HAP-1 (cell line): ENCODE data around the gene MAPT.
"Not testable (repeated sequence)": the region's sequence is repeated elsewhere in the genome, so short reads cannot be mapped to it uniquely, and the experiment has no call there.

Source experiments
- DNase-seq, 2 experiments: peaks; one replicate each; pipeline ENCODE4 v3.0.0-alpha.2; 2016 to 2020; ENCODE audit warnings: low spot score in 2 of 2
- H3K27me3 ChIP-seq: fragments of 250-450 bp; sonication (Bioruptor Pico); 2 replicates; pipeline ENCODE4 v1.5.1; 2020; ENCODE audit warnings: low read depth, mild to moderate bottlenecking, moderate library complexity
- H3K36me3 ChIP-seq: fragments of 250-450 bp; sonication (Bioruptor Pico); replicated peaks from 2 replicates; pipeline ENCODE4 v1.5.1; 2020; ENCODE audit warnings: mild to moderate bottlenecking
- H3K4me1 ChIP-seq: fragments of 250-450 bp; sonication (Bioruptor Pico); 2 replicates; pipeline ENCODE4 v1.5.1; 2020; ENCODE audit warnings: mild to moderate bottlenecking
- H3K4me3 ChIP-seq: fragments of 250-450 bp; sonication (Bioruptor Pico); 2 replicates; pipeline ENCODE4 v1.5.1; 2020; ENCODE audit warnings: mild to moderate bottlenecking, moderate library complexity
- H3K9me3 ChIP-seq: fragments of 250-450 bp; sonication (Bioruptor Pico); 2 replicates; pipeline ENCODE4 v1.5.1; 2020; ENCODE audit warnings: mild to moderate bottlenecking, moderate library complexity
- in situ Hi-C: fragments of 300-500 bp; cut with MboI; formaldehyde crosslinking; loops from 3 replicates; pipeline ENCODE4 v1.14.3; 2020; ENCODE audit warnings: low sequenced_read_pairs, inconsistent platforms, mixed read lengths

Gene MAPT

DNA sequence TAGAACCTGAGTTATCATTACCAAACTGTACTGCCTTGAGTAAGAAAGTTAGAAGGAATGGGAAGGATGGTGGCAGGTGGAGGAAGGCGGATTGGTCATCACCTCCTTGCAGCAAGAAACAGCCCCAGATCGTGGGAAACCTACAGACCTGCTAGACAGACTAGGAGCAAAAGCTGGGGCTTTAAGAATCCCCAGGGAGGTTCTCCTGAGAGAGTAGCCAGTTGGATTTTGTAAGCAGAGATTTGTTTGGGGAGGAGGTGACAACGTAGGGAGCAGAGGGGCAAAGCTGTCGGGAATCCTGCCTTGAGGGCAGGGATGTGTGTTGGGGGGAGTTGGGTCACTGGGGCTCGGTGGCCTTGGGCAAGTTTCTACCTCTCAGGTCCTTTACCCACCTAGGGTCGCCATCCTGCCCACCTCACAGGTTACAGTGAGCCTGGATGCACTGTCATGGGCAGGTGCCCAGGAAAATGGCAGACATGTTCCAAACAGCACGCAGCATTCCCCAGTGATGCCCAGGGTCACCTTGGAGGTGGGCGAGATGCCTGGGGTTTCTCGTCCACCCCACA lies 55.5 kb downstream of the MAPT start:
- Histone ChIP-seq H3K9me3 (no peaks in the 10 kb centered on the region), H3K4me3 (no peak overlapping the region), H3K36me3 (no peaks in the 10 kb centered on the region), H3K4me1 (peaks cover 9% of the 10 kb centered on the region), H3K27me3 (no peaks in the 10 kb centered on the region)
- in situ Hi-C loops: no loop called here
- DNase-seq: no peak

DNA sequence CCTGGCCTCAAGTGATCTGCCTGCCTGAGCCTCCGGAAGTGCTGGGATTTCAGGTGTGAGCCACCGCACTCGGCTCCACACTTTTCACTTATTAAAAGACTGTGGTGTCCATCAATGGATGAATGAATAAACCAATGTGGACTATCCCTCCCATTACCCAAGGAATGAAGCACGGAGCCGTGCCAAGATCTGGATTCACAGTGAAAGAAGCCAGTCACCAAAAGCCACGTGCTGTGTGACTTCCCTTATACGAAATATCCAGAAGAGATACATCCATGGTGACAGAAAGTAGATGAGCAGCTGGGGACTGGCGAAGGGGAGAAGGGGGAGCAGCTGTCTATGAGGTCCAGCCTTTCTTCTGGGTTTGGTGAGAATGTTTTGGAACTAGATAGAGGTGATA lies 56.5 kb downstream of the MAPT start:
- Histone ChIP-seq H3K4me1 (peaks cover 9% of the 10 kb centered on the region), H3K27me3 (no peaks in the 10 kb centered on the region), H3K9me3 (no peaks in the 10 kb centered on the region), H3K4me3 (no peak overlapping the region), H3K36me3 (no peaks in the 10 kb centered on the region)
- in situ Hi-C loops: no loop called here
- DNase-seq: no peak

DNA sequence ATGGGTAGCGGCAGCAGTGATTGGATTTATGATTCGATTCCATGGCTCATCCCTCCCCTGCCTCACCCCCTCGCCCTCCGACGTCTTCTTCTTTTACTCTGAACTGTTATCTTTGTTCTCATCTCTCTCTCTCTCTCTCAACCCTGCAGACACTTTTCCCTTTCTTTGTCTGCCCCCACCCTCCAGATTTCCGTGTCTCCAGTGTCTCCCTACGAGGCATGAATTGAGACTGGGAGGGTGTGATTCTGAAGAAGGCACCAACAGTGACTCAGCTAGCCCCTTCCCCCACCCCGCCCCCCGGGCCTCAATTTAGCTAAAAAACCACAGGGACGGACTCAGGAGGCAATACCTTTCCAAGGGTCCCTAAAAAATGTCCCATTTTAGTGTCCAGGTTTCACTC lies 57.0 kb downstream of the MAPT start:
- peaks cover 9% of the 10 kb centered on the region for H3K4me1 ChIP-seq
- no peaks in the 10 kb centered on the region for H3K36me3 ChIP-seq
- H3K27me3 ChIP-seq: no peaks in the 10 kb centered on the region
- H3K9me3 ChIP-seq: no peaks in the 10 kb centered on the region
- in situ Hi-C loops: no loop called here
- no peak for DNase-seq
- H3K4me3 ChIP-seq: no peak overlapping the region

DNA sequence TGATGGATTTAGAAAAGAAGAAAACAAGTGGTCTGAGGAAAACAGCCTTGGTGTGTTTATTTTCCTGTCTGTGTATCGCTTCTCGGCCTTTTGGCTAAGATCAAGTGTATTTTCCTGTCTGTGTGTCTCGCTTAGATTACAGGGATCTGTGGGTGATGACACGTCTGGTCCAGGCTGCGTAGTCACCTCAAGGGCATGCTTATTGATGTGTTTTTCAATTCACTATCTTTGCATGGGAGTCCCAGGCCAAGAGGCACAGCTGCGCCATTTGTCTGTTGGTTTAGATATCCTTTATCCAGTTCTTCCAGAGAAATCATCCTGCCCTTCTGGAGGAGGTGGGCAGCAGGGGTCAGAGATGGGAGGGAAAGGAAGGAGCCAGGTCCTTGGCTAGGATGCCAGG lies 57.6 kb downstream of the MAPT start:
- Histone ChIP-seq H3K4me1 (peaks cover 9% of the 10 kb centered on the region), H3K9me3 (no peaks in the 10 kb centered on the region), H3K4me3 (no peak overlapping the region), H3K27me3 (no peaks in the 10 kb centered on the region), H3K36me3 (no peaks in the 10 kb centered on the region)
- no peak for DNase-seq
- in situ Hi-C loops: no loop called here

DNA sequence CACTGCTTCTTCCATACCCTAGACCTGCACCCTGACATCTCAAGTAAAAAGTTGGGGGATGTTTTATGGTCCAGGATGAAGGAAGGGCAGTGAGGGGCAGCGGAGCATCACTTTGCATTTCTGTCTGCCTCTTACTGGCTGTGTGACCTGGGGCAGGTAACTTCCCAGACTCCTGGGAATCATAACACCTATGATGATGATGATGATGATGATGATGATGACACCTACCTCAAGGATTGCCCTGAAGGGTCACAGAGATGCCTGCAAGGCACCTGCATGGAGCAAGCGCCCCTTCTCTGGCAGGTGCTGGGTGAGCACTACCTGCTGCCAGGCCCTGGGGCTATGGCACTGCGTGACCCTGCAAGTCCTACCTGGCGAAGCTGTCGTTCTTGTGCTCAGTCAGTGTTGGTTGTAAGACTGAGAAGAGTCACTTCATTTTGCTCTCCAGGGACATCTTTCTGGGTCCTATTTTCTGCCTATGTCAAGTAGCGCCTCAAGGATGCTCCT lies 58.5 kb downstream of the MAPT start:
- H3K4me1 ChIP-seq: peaks cover 9% of the 10 kb centered on the region
- H3K9me3 ChIP-seq: no peaks in the 10 kb centered on the region
- DNase-seq: no peak
- no peaks in the 10 kb centered on the region for H3K27me3 ChIP-seq
- H3K4me3 ChIP-seq: no peak overlapping the region
- in situ Hi-C loops: no loop called here
- H3K36me3 ChIP-seq: no peaks in the 10 kb centered on the region

DNA sequence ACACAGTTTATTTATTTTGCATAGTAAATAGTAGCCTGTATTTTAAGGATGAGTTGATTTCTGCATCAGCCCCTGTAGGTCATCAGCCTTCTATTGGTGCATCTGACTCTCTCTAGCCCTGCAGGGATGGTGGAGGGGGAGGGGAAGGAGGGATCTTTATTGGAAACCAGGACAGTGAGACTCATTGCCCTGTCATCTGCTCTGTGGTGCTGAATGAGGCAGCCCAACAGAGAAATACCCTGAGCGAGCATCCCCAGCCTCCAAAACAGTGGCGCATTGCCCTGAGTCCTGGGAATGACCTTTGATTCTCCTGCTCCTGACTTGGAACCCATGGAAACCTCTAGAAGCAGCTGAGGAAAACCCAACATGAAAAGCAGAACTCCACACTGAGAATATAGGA lies 59.2 kb downstream of the MAPT start:
- peaks cover 7% of the 10 kb centered on the region for H3K4me1 ChIP-seq

DNA sequence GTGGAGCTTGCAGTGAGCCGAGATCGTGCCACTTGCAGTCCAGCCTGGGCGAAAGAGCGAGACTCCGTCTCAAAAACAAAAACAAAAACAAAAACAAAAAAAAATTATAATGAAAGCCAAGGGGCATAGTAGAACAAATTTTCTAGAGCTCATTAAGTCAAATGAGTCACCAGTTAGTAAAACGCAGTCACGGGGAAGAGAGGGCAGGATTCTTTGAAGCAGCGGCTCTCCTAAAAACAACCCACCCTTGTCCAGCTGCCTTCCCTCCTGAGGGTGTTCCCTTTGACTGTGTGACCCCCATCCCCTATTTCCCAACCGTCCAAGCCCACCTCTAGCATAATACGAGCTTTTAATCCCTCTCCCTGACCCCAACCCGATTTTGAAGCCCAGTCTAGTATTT lies 60.6 kb downstream of the MAPT start:
- in situ Hi-C loops: no loop called here
- Histone ChIP-seq H3K9me3 (no peaks in the 10 kb centered on the region), H3K4me3 (no peak overlapping the region), H3K4me1 (peaks cover 3% of the 10 kb centered on the region; the same call in 1 of the 2 replicates), H3K27me3 (no peaks in the 10 kb centered on the region), H3K36me3 (no peaks in the 10 kb centered on the region)
- DNase-seq: no peak

More for the DNA sequence above, 59.2 kb downstream of the MAPT start:
- H3K4me3 ChIP-seq: no peak overlapping the region
- H3K36me3 ChIP-seq: no peaks in the 10 kb centered on the region
- no peaks in the 10 kb centered on the region for H3K9me3 ChIP-seq
- no peaks in the 10 kb centered on the region for H3K27me3 ChIP-seq
- no peak for DNase-seq
- in situ Hi-C loops: no loop called here

DNA sequence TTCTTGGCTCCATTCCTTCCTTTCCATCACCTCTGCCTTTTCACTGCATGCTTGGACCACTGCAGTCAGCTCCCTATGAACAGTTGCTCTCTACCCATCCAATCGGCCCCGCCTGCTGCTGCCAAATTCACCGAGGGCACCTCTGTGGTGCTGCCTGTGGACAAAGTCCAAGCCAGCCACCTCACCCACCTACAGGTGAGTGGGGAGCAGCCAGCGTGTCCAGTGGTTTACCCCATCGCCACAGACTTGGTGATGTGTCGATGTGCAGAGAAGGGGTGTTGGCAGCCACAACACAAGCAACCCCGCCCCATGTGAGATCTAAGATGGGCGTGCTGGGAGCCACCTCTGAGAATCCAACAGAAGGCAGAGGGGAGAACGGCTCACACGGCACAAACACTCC lies 61.0 kb downstream of the MAPT start:
- in situ Hi-C loops: no loop called here
- no peaks in the 10 kb centered on the region for H3K9me3 ChIP-seq

DNA sequence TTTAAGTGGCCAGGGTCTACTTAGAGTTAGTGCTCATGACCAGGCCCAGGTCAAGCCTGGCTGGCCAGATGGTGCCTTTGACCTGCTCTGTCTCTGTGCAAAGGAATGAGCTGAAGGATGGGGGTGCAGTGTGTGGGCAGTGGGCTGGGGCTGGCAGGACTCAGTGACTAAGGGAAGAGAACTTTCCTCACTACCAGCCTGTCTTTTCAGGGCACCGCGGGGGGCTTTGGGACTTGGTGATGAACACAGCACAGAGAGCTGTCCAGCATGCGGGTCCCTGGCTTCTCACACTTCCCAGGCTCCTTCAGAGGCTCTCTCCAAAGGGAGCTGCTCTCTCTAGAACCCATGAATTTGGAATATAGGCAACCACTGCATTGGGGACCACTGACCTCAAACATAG lies 61.7 kb downstream of the MAPT start:
- in situ Hi-C loops: no loop called here
- Histone ChIP-seq H3K4me1 (peaks cover 3% of the 10 kb centered on the region; the same call in 1 of the 2 replicates), H3K27me3 (no peaks in the 10 kb centered on the region), H3K9me3 (no peaks in the 10 kb centered on the region), H3K4me3 (no peak overlapping the region), H3K36me3 (no peaks in the 10 kb centered on the region)
- DNase-seq: no peak

More for the DNA sequence above, 61.0 kb downstream of the MAPT start:
- Histone ChIP-seq H3K4me1 (peaks cover 3% of the 10 kb centered on the region; the same call in 1 of the 2 replicates), H3K4me3 (no peak overlapping the region), H3K27me3 (no peaks in the 10 kb centered on the region), H3K36me3 (no peaks in the 10 kb centered on the region)
- DNase-seq: no peak

DNA sequence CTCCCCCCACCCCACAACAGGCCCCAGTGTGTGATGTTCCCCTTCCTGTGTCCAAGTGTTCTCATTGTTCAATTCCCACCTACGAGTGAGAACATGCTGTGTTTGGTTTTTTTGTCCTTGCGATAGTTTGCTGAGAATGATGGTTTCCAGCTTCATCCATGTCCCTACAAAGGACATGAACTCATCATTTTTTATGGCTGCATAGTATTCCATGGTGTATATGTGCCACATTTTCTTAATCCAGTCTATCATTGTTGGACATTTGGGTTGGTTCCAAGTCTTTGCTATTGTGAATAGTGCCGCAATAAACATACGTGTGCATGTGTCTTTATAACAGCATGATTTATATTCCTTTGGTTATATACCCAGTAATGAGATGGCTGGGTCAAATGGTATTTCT lies 62.4 kb downstream of the MAPT start:
- DNase-seq, H3K4me1 ChIP-seq, H3K9me3 ChIP-seq, H3K36me3 ChIP-seq, H3K4me3 ChIP-seq, H3K27me3 ChIP-seq, in situ Hi-C loops: not testable (repeated sequence)

DNA sequence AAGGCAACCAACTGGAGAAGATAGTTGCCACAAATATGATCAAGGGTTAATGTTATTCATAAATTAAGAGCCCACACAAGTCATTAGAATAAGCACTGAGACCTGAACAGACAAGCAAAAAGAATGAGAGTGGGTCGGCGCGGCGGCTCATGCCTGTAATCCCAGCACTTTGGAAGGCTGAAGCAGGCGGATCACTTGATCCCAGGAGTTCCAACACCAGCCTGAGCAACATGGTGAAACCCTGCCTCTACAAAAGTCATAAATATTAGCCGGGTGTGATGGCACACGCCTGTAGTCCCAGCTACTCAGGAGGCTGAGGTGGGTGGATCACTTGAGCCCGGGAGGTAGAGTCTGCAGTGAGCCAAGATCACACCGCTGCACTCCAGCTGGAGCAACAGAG lies 64.0 kb downstream of the MAPT start:
- in situ Hi-C loops: no loop called here
- Histone ChIP-seq H3K27me3 (no peaks in the 10 kb centered on the region), H3K4me1 (no peaks in the 10 kb centered on the region), H3K36me3 (no peaks in the 10 kb centered on the region), H3K9me3 (no peaks in the 10 kb centered on the region), H3K4me3 (no peak overlapping the region)
- no peak for DNase-seq

DNA sequence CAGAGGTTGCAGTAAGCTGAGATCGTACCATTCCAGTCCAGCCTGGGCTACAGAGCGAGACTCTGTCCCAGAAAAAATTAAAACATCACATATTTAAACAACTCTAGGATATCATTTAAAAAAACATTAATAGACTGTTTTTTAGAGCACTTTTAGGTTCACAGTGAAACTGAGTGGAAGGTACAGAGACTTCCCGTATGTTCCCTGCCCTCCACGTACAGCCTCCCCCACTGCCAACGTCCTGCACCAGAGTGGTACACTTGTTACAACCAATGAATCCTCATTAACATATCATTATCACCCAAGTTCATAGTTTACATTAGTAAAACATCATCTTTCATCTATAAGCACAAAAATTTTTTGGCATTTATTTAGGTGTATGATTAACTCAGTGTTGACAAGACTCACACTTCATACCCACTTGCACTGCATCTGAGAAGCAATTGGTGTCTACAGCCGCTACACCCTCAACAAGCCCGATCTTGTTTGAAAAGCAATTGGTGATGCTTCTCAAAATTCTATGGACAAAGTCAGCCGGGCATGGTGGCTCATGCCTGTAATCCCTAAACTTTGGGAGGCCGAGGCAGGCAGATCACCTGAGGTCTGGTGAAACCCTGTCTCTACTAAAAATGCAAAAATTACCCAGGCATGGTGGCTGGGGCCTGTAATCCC lies 64.8 kb downstream of the MAPT start:
- H3K4me1 ChIP-seq: no peaks in the 10 kb centered on the region
- no peaks in the 10 kb centered on the region for H3K9me3 ChIP-seq
- no peak for DNase-seq
- H3K4me3 ChIP-seq: no peak overlapping the region
- H3K27me3 ChIP-seq: no peaks in the 10 kb centered on the region
- H3K36me3 ChIP-seq: no peaks in the 10 kb centered on the region
- in situ Hi-C loops: no loop called here

DNA sequence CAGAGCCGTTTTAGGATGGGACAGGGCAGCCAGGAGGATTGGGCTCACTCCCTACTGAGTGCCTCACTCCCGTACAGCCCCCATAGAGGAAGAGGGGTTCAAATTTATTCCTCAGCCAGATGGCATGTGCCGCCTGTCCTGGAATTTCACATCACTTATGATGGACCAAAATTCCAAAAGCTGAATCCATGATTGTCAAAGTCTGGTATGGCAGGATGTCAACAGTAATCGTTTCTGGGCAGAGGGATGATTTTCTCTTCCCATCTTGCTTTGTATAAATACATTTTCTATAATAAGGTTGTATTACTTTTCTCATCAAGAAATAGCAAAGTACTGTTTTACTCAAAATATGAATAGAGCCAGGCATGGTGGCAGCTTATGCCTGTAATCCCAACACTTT lies 66.0 kb downstream of the MAPT start:
- Histone ChIP-seq H3K36me3 (no peaks in the 10 kb centered on the region), H3K4me1 (no peaks in the 10 kb centered on the region), H3K27me3 (no peaks in the 10 kb centered on the region), H3K4me3 (no peak overlapping the region), H3K9me3 (no peaks in the 10 kb centered on the region)
- in situ Hi-C loops: no loop called here
- no peak for DNase-seq

DNA sequence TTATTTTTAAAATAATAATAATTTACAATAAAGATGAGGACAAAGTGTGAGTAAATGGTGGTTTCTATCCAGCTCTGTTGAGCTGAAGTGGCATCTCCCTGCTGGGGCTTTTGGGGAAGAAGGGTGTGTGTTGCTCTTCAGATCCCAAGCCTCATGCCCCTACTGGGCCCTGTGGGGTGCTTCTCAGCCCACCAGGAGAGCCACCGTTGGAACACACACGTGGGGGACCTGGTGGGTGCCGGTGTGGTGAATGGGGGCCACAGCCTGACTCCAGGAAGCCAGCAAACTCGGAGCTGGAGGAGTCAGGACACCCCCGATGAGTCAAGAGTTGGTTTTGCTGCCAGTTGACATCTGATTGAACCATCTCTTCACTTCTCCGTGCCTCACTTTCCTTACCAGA lies 66.9 kb downstream of the MAPT start:
- H3K9me3 ChIP-seq: no peaks in the 10 kb centered on the region
- no peaks in the 10 kb centered on the region for H3K4me1 ChIP-seq
- H3K27me3 ChIP-seq: no peaks in the 10 kb centered on the region
- no peaks in the 10 kb centered on the region for H3K36me3 ChIP-seq
- no peak for DNase-seq
- no peak overlapping the region for H3K4me3 ChIP-seq
- in situ Hi-C loops: no loop called here
